IPS-18a (cell line): Measurements from ENCODE around the gene WNK2.

Experiments used
- H3K27ac ChIP-seq: one replicate; pipeline ENCODE4 v1.5.1; 2013; ENCODE audit warnings: low read length
- H3K27me3 ChIP-seq: one replicate; pipeline ENCODE4 v1.6.1; 2013; ENCODE audit warnings: mild to moderate bottlenecking, low read length; ENCODE audit not compliant: control insufficient read depth, insufficient read depth
- H3K36me3 ChIP-seq: one replicate; pipeline ENCODE4 v1.6.1; 2013; ENCODE audit warnings: low read depth, low read length; ENCODE audit not compliant: control insufficient read depth
- H3K4me1 ChIP-seq: one replicate; pipeline ENCODE4 v1.6.1; 2013; ENCODE audit warnings: low read depth, low read length; ENCODE audit not compliant: control insufficient read depth
- H3K4me3 ChIP-seq: one replicate; pipeline ENCODE4 v1.5.1; 2013; ENCODE audit warnings: low read length
- H3K9ac ChIP-seq: one replicate; pipeline ENCODE4 v1.6.1; 2013; ENCODE audit warnings: mild to moderate bottlenecking, low read length, moderate library complexity
- H3K9me3 ChIP-seq: one replicate; pipeline ENCODE4 v1.6.1; 2013; ENCODE audit warnings: low read depth, low read length; ENCODE audit not compliant: control insufficient read depth

WNK2 gene

GRCh38 chr9:93167185-93167584 lies 16.8 kb upstream of the WNK2 start:
- H3K4me1 ChIP-seq: no peaks in the 10 kb centered on the region
- no peak overlapping the region for H3K4me3 ChIP-seq
- H3K9ac ChIP-seq: no peak overlapping the region
- no peak overlapping the region for H3K27ac ChIP-seq
- no peaks in the 10 kb centered on the region for H3K27me3 ChIP-seq
- no peaks in the 10 kb centered on the region for H3K9me3 ChIP-seq
- H3K36me3 ChIP-seq: no peaks in the 10 kb centered on the region

- no peaks in the 10 kb centered on the region for H3K4me1 ChIP-seq
- no peak overlapping the region for H3K9ac ChIP-seq
- H3K36me3 ChIP-seq: no peaks in the 10 kb centered on the region
- no peak overlapping the region for H3K27ac ChIP-seq
- H3K9me3 ChIP-seq: no peaks in the 10 kb centered on the region
- no peak overlapping the region for H3K4me3 ChIP-seq
- no peaks in the 10 kb centered on the region for H3K27me3 ChIP-seq
Measured at GRCh38 chr9:93167838-93168237, 16.1 kb upstream of the WNK2 start.

- no peak overlapping the region for H3K27ac ChIP-seq
- H3K9me3 ChIP-seq: no peaks in the 10 kb centered on the region
- no peaks in the 10 kb centered on the region for H3K36me3 ChIP-seq
- no peak overlapping the region for H3K4me3 ChIP-seq
- H3K27me3 ChIP-seq: no peaks in the 10 kb centered on the region
- H3K9ac ChIP-seq: no peak overlapping the region
- no peaks in the 10 kb centered on the region for H3K4me1 ChIP-seq
Measured at GRCh38 chr9:93168581-93168980, 15.4 kb upstream of the WNK2 start.

- Histone ChIP-seq H3K27me3 (no peaks in the 10 kb centered on the region), H3K4me1 (no peaks in the 10 kb centered on the region), H3K9me3 (no peaks in the 10 kb centered on the region), H3K9ac (no peak overlapping the region), H3K36me3 (no peaks in the 10 kb centered on the region), H3K27ac (no peak overlapping the region), H3K4me3 (no peak overlapping the region)
Measured at GRCh38 chr9:93169444-93169843, 14.5 kb upstream of the WNK2 start.

- Histone ChIP-seq H3K27ac (no peak overlapping the region), H3K9ac (no peak overlapping the region), H3K27me3 (no peaks in the 10 kb centered on the region), H3K36me3 (no peaks in the 10 kb centered on the region), H3K4me3 (no peak overlapping the region), H3K9me3 (no peaks in the 10 kb centered on the region), H3K4me1 (no peaks in the 10 kb centered on the region)
Measured at GRCh38 chr9:93170571-93170970, 13.4 kb upstream of the WNK2 start.

GRCh38 chr9:93171261-93171990 lies 12.5 kb upstream of the WNK2 start:
- Histone ChIP-seq H3K27me3 (no peaks in the 10 kb centered on the region), H3K9me3 (no peaks in the 10 kb centered on the region), H3K4me3 (no peak overlapping the region), H3K27ac (no peak overlapping the region), H3K9ac (no peak overlapping the region), H3K36me3 (no peaks in the 10 kb centered on the region), H3K4me1 (no peaks in the 10 kb centered on the region)

- no peaks in the 10 kb centered on the region for H3K36me3 ChIP-seq
- no peak overlapping the region for H3K9ac ChIP-seq
- H3K27ac ChIP-seq: no peak overlapping the region
- no peak overlapping the region for H3K4me3 ChIP-seq
- no peaks in the 10 kb centered on the region for H3K9me3 ChIP-seq
- H3K27me3 ChIP-seq: no peaks in the 10 kb centered on the region
- no peaks in the 10 kb centered on the region for H3K4me1 ChIP-seq
Measured at GRCh38 chr9:93172666-93173364, 11.1 kb upstream of the WNK2 start.

GRCh38 chr9:93173365-93174051 lies 10.4 kb upstream of the WNK2 start:
- H3K27ac ChIP-seq: no peak overlapping the region
- no peaks in the 10 kb centered on the region for H3K36me3 ChIP-seq
- H3K4me3 ChIP-seq: no peak overlapping the region
- no peaks in the 10 kb centered on the region for H3K9me3 ChIP-seq
- H3K4me1 ChIP-seq: no peaks in the 10 kb centered on the region
- no peaks in the 10 kb centered on the region for H3K27me3 ChIP-seq
- no peak overlapping the region for H3K9ac ChIP-seq

- H3K27ac ChIP-seq: no peak overlapping the region
- H3K4me3 ChIP-seq: no peak overlapping the region
- H3K36me3 ChIP-seq: no peaks in the 10 kb centered on the region
- H3K27me3 ChIP-seq: no peaks in the 10 kb centered on the region
- no peaks in the 10 kb centered on the region for H3K9me3 ChIP-seq
- no peaks in the 10 kb centered on the region for H3K4me1 ChIP-seq
- H3K9ac ChIP-seq: no peak overlapping the region
Measured at GRCh38 chr9:93174976-93175375, 9.0 kb upstream of the WNK2 start.

GRCh38 chr9:93177676-93178075 lies 6.3 kb upstream of the WNK2 start:
- Histone ChIP-seq H3K27ac (no peak overlapping the region), H3K36me3 (no peaks in the 10 kb centered on the region)

GRCh38 chr9:93178851-93179786 lies 4.8 kb upstream of the WNK2 start:
- Histone ChIP-seq H3K9ac (no peak overlapping the region), H3K36me3 (no peaks in the 10 kb centered on the region), H3K27me3 (peaks cover 23% of the 10 kb centered on the region), H3K4me3 (no peak overlapping the region), H3K9me3 (no peaks in the 10 kb centered on the region), H3K27ac (no peak overlapping the region), H3K4me1 (no peaks in the 10 kb centered on the region)

More at GRCh38 chr9:93177676-93178075, 6.3 kb upstream of the WNK2 start:
- no peaks in the 10 kb centered on the region for H3K9me3 ChIP-seq
- H3K27me3 ChIP-seq: peaks cover 11% of the 10 kb centered on the region
- H3K4me1 ChIP-seq: no peaks in the 10 kb centered on the region
- no peak overlapping the region for H3K4me3 ChIP-seq
- no peak overlapping the region for H3K9ac ChIP-seq
